GM12873 (cell line): ENCODE results near the gene ANO2.

Experiments
- TF ChIP-seq, protein P1 (sequence below): IDR thresholded peaks from 2 replicates; pipeline ENCODE4 v1.5.1; 2012; ENCODE audit warnings: low read depth, mild to moderate bottlenecking, moderate library complexity, low read length, control low read depth; ENCODE audit not compliant: insufficient read depth; ENCODE audit errors: missing control alignments

Gene ANO2

DNA sequence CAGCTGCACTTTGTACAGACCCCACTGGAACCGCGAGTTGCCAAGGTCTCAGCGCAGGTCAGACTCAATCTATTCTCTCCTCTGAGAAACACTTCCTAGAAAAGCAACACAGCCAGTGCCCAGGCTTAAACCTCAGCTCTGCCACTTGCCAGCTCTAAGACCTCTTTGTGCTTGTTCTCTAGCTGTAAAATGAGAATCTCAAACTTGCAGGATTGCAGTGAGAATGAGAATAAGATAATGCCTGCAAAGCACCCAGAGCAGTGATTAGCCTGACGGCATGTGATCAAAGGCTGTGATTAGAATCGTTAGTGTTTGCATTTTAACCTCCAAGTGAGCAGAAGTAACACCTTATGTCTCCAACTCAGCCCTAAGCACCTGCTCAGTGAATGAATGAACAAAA lies 21.3 kb downstream of the ANO2 start:
- TF ChIP-seq, protein P1, sequence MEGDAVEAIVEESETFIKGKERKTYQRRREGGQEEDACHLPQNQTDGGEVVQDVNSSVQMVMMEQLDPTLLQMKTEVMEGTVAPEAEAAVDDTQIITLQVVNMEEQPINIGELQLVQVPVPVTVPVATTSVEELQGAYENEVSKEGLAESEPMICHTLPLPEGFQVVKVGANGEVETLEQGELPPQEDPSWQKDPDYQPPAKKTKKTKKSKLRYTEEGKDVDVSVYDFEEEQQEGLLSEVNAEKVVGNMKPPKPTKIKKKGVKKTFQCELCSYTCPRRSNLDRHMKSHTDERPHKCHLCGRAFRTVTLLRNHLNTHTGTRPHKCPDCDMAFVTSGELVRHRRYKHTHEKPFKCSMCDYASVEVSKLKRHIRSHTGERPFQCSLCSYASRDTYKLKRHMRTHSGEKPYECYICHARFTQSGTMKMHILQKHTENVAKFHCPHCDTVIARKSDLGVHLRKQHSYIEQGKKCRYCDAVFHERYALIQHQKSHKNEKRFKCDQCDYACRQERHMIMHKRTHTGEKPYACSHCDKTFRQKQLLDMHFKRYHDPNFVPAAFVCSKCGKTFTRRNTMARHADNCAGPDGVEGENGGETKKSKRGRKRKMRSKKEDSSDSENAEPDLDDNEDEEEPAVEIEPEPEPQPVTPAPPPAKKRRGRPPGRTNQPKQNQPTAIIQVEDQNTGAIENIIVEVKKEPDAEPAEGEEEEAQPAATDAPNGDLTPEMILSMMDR = no peak

DNA sequence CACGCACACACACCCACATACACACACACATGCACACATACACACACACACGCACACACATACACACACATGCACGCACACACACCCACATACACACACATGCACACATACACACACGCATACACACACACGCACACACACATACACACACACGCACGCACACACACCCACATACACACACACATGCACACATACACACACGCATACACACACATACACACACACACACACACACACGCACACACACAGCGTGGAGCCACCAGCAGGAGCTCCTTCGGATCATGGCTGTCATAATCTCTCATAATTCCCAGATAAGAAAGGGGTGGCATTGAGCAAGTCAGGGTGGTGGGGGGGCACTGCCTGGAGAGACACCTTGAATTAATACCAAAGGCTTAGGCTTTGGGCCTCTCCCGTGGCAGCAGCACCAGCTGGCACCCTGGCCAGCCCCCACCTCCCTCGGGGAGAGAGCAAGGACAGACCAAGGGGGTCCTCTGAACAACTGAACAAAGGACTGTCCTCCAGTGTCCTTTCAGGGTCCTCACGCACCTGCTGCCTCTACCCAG lies 21.9 kb downstream of the ANO2 start:
- TF ChIP-seq, protein P1 = no peak

DNA sequence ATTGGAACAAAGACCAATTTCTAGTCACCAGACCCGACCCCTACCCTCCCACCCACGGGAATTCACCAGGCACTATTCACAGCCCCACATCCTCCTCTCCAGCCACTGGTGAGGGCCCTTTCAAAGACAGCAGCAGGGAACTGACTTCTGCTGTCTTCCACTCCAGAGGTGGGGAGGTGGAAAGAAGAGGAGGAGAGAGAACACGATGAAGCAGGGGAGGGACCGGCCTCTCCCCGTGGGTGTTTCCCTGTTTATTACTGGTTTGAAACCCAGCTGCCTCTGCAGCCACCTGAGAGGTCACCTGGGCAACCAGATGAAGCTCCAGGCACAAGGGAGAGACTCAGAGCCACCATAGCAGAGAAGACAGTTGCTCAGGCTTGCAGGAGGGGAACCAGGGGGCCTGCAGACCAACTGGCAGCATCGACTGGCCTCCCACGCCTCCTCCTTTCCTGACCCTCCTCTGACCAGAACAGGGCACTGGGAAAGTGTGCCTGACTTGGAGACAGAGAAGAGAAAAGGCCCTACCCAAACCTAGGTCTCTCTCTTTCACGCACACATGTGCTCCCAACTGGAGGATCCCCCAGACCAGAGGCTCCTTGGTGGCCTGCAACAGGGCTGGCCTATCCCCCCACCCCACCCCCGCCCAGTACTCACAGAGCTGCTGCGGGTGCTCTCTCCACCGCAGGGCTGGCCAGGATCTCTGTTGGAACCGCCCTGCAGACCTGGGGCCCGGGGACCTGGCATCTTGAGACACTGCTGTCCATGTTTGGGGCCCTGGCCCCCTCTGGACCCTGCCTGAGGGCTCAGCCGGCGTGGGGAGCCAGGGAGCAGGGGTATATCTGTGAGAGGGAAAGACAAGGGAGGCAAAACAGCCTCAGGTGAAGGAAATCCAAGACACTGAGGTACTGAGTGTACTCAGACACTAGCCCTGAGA lies 22.8 kb downstream of the ANO2 start:
- TF ChIP-seq, protein P1 = no peak

DNA sequence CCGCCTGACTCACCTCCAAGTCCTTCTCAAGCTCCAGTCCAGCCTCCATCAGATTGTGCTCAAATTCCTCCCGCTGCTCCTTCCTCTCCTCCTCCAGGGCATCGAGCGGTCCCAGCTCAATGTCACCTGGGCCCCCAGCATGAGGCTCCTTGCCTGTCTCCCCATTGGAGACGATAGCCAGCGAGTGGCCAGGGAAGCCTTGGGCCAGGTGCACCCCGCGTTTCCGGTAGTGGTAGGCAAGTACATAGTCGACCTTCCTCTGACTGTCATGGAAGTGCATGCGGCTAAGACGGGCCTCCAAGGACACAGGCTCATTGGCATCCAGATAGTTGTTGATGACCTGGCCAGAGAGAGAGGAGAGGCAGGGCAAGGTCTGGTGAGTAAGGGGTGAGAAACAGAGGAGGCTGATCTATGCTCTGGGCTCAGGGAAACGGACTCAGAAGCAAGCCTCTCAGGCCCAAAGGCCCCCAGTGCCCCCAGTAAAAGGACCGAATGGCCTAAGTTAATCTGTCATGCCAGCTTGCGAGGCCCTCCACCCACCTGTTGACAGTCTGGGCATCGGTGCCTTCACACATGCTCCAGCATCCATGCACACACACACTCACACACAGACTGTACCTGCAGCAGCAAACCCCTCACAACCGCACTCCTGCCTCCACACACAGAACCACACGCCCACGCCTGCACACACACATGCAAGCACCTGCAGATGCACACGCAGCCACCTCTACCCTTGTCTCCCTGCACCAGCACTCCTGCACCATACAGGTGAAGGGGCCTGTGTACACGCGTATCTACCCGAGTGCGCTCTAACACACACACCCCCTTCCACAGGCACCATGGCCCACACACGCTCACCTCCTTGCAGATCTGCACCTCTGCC lies 23.8 kb downstream of the ANO2 start:
- TF ChIP-seq, protein P1 = no peak

DNA sequence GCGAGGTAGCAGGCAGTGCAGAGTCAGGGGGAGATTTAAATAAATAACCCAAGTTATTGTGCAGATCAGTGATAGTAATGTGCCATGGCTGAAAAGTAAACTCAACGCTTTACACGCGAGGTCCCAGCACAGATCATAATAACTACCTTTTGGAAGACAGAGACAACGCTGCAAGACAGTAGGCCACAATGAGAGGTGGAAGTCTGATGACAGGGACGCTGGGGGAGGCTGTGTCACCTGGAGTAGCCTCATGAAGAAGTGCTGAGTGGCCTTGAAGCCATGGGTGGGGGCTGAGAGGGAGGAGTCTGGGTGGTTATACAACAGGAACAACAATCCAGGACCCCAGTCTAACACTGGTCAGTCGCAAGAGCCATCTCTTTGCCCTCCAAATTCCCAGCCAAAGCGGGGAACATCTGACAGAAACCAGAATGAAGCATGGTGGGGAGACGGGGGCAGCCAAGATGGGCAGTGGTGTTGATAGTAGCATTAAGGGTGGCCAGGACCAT lies 28.2 kb downstream of the ANO2 start:
- TF ChIP-seq, protein P1 = no peak

DNA sequence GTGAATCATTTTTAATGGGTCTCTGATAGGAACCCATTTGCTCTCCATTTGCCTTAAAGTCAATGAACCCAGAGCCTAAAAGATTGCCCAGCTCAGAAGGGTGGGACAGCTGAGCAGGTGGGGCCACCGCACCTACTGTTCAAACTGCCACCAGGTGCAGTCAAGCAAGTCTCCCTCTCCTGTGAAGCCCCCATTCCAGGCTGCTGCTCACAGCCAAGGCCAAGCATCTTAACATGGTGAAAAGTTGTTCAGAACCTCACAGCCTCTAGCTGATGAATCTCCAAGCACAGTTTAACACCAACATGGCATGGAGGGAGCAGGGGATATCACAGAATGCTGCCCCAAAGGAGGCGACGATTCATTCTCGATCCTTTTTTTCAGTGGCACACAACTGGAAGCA lies 29.5 kb downstream of the ANO2 start:
- TF ChIP-seq, protein P1 = no peak
